Central memory CD4-positive, alpha-beta T cell (primary cell): ENCODE data around the gene SERPINB8.

Experiments
- DNase-seq: peaks from one replicate; pipeline ENCODE4 v3.0.0; 2022

SERPINB8 gene

GRCh38 chr18:64019922-64020756 is 50.3 kb downstream of the SERPINB8 start:
- no peak for DNase-seq

- no peak for DNase-seq
These were observed 56.5 kb downstream of the SERPINB8 start for GRCh38 chr18:64026350-64026749.

- DNase-seq = no peak
These were observed 58.2 kb downstream of the SERPINB8 start for GRCh38 chr18:64027931-64028695.

GRCh38 chr18:64029096-64029495 is 59.2 kb downstream of the SERPINB8 start:
- DNase-seq = no peak

- DNase-seq = no peak
These were observed 61.5 kb downstream of the SERPINB8 start for GRCh38 chr18:64031411-64031810.

- no peak for DNase-seq
These were observed 62.4 kb downstream of the SERPINB8 start for GRCh38 chr18:64032312-64032711.

GRCh38 chr18:64037812-64038414 is 68.0 kb downstream of the SERPINB8 start:
- DNase-seq = no peak
